Activated naive CD4-positive, alpha-beta T cell treated with anti-CD3 and anti-CD28 coated beads for 36 hours (primary cell): ENCODE results near the gene XIRP2. TPM values are rescaled to one million over a fixed set of nuclear protein-coding genes. Genes with fewer than 3 reads are reported as not detected.

Experiments
- CTCF ChIA-PET: fragments of 350-600 bp; sonication (Branson Sonifier 250); formaldehyde crosslinking; loops from one replicate; lab custom pipeline; 2021; ENCODE audit warnings: antibody characterized with exemption; lab: Charles Lee
- DNase-seq: peaks from one replicate; pipeline ENCODE4 v3.0.0-alpha.2; 2020
- H3K27ac Mint-ChIP-seq: one replicate; pipeline ENCODE4 v1.8.0; 2021; ENCODE audit warnings: mild to moderate bottlenecking, mixed read lengths
- H3K27me3 Mint-ChIP-seq: one replicate; pipeline ENCODE4 v1.8.0; 2021; ENCODE audit warnings: low read depth, mixed read lengths
- H3K36me3 Mint-ChIP-seq: one replicate; pipeline ENCODE4 v1.8.0; 2021; ENCODE audit warnings: low read depth, mixed read lengths
- H3K4me1 Mint-ChIP-seq: one replicate; pipeline ENCODE4 v1.8.0; 2021; ENCODE audit warnings: low read depth, mixed read lengths
- H3K4me3 Mint-ChIP-seq: one replicate; pipeline ENCODE4 v1.8.0; 2021; ENCODE audit warnings: mild to moderate bottlenecking, moderate library complexity, mixed read lengths
- H3K9me3 Mint-ChIP-seq: one replicate; pipeline ENCODE4 v1.8.0; 2021; ENCODE audit warnings: mixed read lengths
- intact Hi-C: fragments of 100-400 bp; cut with micrococcal nuclease; formaldehyde crosslinking; loops from one replicate; pipeline ENCODE4 v1.15.1; 2023
- total RNA-seq, 2 experiments: library from RNA; stranded (reverse); gene quantifications; one replicate each; pipeline ENCODE4 v1.2.3, GENCODE V29; 2021

Gene XIRP2
- total RNA-seq, 2 experiments from 2014 or later = not detected

DNA sequence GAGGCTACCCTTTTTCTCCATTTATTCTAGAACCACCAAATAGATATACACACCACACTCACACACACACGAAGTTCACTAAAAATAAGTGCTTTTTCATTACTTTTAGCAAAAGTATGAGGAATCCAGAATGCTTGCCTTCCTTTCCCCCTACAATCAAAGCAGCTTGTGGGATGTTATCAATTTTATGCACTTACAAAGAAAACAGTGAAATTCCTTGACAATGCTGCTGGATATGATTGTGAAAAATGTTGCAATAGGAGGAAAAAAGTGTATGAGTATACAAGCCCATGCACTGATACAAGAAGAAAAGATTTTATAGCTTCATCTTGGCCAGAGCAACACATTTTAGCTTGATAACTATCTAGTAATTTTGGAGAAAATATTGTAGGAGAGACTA lies 269.2 kb downstream of the XIRP2 start:
- CTCF ChIA-PET = interaction anchor here (1.4 kb wide), 1 partner anchor 39 kb away, joined by 3 read pairs; no protein-coding TSS in a partner anchor
- intact Hi-C loops = no loop called here
- H3K36me3 Mint-ChIP-seq = no peaks in the 10 kb centered on the region

GRCh38 chr2:167177196-167177595 lies 288.9 kb downstream of the XIRP2 start:
- Mint-ChIP-seq H3K9me3 (peaks cover 12% of the 10 kb centered on the region), H3K4me1 (no peaks in the 10 kb centered on the region), H3K36me3 (no peaks in the 10 kb centered on the region), H3K27me3 (peaks cover 4% of the 10 kb centered on the region), H3K27ac (no peak overlapping the region), H3K4me3 (no peak overlapping the region)
- intact Hi-C loops = no loop called here
- DNase-seq = no peak
- CTCF ChIA-PET = interaction anchor here (0.5 kb wide), 1 partner anchor 275 kb away, joined by 3 read pairs; no protein-coding TSS in a partner anchor

More for the DNA sequence above, 269.2 kb downstream of the XIRP2 start:
- H3K9me3 Mint-ChIP-seq = peaks cover 1% of the 10 kb centered on the region
- H3K4me3 Mint-ChIP-seq = no peak overlapping the region
- no peaks in the 10 kb centered on the region for H3K4me1 Mint-ChIP-seq
- no peak for DNase-seq
- H3K27me3 Mint-ChIP-seq = no peaks in the 10 kb centered on the region
- no peak overlapping the region for H3K27ac Mint-ChIP-seq

GRCh38 chr2:167181134-167181533 lies 292.9 kb downstream of the XIRP2 start:
- no peak overlapping the region for H3K27ac Mint-ChIP-seq
- CTCF ChIA-PET = no interaction called here
- H3K4me3 Mint-ChIP-seq = no peak overlapping the region
- H3K36me3 Mint-ChIP-seq = no peaks in the 10 kb centered on the region
- intact Hi-C loops = no loop called here
- peaks cover 1% of the 10 kb centered on the region for H3K9me3 Mint-ChIP-seq
- DNase-seq = no peak
- H3K27me3 Mint-ChIP-seq = peaks cover 4% of the 10 kb centered on the region
- H3K4me1 Mint-ChIP-seq = no peaks in the 10 kb centered on the region

GRCh38 chr2:167181688-167182087 lies 293.4 kb downstream of the XIRP2 start:
- peaks cover 1% of the 10 kb centered on the region for H3K9me3 Mint-ChIP-seq
- CTCF ChIA-PET = no interaction called here
- H3K27me3 Mint-ChIP-seq = no peaks in the 10 kb centered on the region
- H3K4me3 Mint-ChIP-seq = no peak overlapping the region
- no peak for DNase-seq
- intact Hi-C loops = no loop called here
- H3K27ac Mint-ChIP-seq = no peak overlapping the region
- H3K36me3 Mint-ChIP-seq = no peaks in the 10 kb centered on the region
- no peaks in the 10 kb centered on the region for H3K4me1 Mint-ChIP-seq

DNA sequence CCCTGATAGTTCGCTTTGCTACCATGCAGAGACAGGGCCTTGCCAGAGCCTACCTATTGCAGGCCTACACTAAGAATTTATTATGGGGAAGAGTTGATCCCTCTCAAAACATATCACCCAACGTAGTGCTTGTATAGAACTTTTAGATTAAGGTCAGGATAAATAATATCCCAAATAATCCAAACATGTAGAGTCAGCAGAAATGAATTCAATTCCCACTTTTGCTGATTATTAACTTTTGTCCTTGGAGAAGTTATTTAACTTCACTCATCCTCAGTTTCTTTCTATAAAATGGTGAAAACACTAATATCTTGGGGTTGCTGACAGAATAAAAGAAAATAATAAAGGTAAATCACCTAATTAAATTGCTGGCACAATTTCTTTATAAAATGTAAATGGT lies 294.1 kb downstream of the XIRP2 start:
- DNase-seq = no peak
- CTCF ChIA-PET = no interaction called here
- Mint-ChIP-seq H3K4me3 (no peak overlapping the region), H3K27ac (no peak overlapping the region), H3K9me3 (peaks cover 1% of the 10 kb centered on the region), H3K4me1 (no peaks in the 10 kb centered on the region), H3K36me3 (no peaks in the 10 kb centered on the region), H3K27me3 (no peaks in the 10 kb centered on the region)
- intact Hi-C loops = no loop called here

GRCh38 chr2:167183931-167184330 lies 295.7 kb downstream of the XIRP2 start:
- DNase-seq = no peak
- intact Hi-C loops = no loop called here
- Mint-ChIP-seq H3K4me3 (no peak overlapping the region), H3K27ac (no peak overlapping the region), H3K27me3 (no peaks in the 10 kb centered on the region), H3K4me1 (no peaks in the 10 kb centered on the region), H3K9me3 (no peaks in the 10 kb centered on the region), H3K36me3 (no peaks in the 10 kb centered on the region)
- CTCF ChIA-PET = no interaction called here

- CTCF ChIA-PET = no interaction called here
- Mint-ChIP-seq H3K27ac (no peak overlapping the region), H3K9me3 (no peaks in the 10 kb centered on the region), H3K36me3 (no peaks in the 10 kb centered on the region), H3K4me1 (no peaks in the 10 kb centered on the region), H3K27me3 (no peaks in the 10 kb centered on the region), H3K4me3 (no peak overlapping the region)
- DNase-seq = no peak
- intact Hi-C loops = no loop called here
Observed at GRCh38 chr2:167186465-167186864, 298.2 kb downstream of the XIRP2 start.

DNA sequence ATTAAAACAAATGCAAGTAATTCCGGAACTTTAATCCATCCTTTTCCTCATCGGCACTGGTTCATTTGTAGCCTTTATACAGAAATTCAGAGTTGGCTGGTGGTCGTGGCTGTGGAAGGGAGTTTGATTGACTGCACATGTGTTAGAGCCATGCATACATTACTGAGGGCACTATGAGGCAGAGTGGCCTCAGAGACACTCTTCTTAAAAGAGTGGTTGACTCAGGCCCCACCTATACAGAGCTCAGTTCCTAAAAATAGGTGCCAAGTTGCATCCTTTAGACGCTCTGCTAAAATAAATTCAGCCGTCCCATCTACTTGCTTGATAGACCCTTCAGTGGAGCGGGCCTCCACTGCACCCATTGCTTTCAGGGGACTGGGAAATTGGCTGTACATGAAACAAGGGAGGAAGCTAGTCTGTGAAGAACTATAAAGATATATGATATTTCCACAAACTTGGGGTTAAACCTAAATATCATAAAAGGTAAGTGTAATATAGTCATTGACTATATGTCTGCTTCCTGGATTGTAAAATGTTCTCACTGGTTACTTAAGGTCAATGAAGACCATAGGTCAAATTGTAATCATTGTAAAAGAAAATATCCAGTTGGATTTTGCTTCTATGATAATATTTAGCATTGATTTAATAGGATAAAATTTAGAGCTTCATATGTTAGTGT lies 298.9 kb downstream of the XIRP2 start:
- H3K4me3 Mint-ChIP-seq = no peak overlapping the region
- intact Hi-C loops = no loop called here
- H3K9me3 Mint-ChIP-seq = no peaks in the 10 kb centered on the region
- H3K27me3 Mint-ChIP-seq = no peaks in the 10 kb centered on the region
- H3K4me1 Mint-ChIP-seq = no peaks in the 10 kb centered on the region
- no peak for DNase-seq
- CTCF ChIA-PET = no interaction called here
- H3K36me3 Mint-ChIP-seq = no peaks in the 10 kb centered on the region
- H3K27ac Mint-ChIP-seq = no peak overlapping the region

GRCh38 chr2:167187978-167188967 lies 300.0 kb downstream of the XIRP2 start:
- Mint-ChIP-seq H3K27me3 (no peaks in the 10 kb centered on the region), H3K4me1 (no peaks in the 10 kb centered on the region), H3K4me3 (no peak overlapping the region), H3K27ac (no peak overlapping the region), H3K36me3 (no peaks in the 10 kb centered on the region), H3K9me3 (no peaks in the 10 kb centered on the region)
- CTCF ChIA-PET = no interaction called here
- intact Hi-C loops = no loop called here
- no peak for DNase-seq

DNA sequence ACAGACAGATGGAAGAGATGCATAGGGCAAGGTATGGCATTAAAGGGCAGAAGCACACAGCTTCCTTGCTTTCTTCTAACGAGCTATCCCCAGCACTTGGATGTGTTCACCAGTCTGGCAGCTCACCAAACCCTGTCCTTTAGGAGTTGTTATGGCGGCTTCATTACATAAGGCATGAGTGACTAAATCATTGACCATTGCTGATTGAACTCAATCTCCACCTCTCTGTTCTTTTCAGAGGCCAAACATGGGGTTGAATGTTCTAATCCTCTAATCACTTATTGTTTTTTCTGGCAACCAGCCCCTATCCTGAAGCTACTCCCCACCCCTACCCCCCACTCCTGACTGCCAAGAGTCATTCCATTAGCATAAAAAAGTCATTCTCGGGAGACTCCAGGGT lies 301.8 kb downstream of the XIRP2 start:
- no peaks in the 10 kb centered on the region for H3K36me3 Mint-ChIP-seq
- no peaks in the 10 kb centered on the region for H3K9me3 Mint-ChIP-seq
- DNase-seq = no peak
- CTCF ChIA-PET = no interaction called here
- no peak overlapping the region for H3K27ac Mint-ChIP-seq
- H3K4me1 Mint-ChIP-seq = no peaks in the 10 kb centered on the region
- no peaks in the 10 kb centered on the region for H3K27me3 Mint-ChIP-seq
- no peak overlapping the region for H3K4me3 Mint-ChIP-seq
- intact Hi-C loops = no loop called here

DNA sequence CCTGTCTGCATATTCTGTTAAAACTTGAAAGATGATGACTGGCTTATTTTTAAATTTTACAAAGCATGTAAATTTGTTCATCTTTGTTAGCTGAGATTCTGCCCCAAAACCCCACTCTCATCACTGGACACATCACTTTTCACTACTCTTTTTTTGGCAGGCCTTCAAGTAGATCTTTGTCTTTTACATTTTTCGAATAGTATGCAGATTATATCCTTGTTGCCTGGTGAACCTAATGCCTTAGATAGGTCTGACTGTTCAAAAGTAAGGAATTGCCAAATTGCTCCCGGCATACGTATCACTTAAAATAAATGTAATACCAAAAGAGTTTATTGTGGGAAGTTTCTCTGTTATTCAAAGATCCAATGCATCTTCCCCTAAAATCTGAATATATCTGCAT lies 303.3 kb downstream of the XIRP2 start:
- no peaks in the 10 kb centered on the region for H3K36me3 Mint-ChIP-seq
- CTCF ChIA-PET = no interaction called here
- H3K4me3 Mint-ChIP-seq = no peak overlapping the region
- DNase-seq = no peak
- no peaks in the 10 kb centered on the region for H3K27me3 Mint-ChIP-seq
- no peak overlapping the region for H3K27ac Mint-ChIP-seq
- intact Hi-C loops = no loop called here
- H3K9me3 Mint-ChIP-seq = no peaks in the 10 kb centered on the region
- H3K4me1 Mint-ChIP-seq = peaks cover 5% of the 10 kb centered on the region

GRCh38 chr2:167192833-167193232 lies 304.6 kb downstream of the XIRP2 start:
- no peak overlapping the region for H3K27ac Mint-ChIP-seq
- H3K9me3 Mint-ChIP-seq = no peaks in the 10 kb centered on the region
- no peak overlapping the region for H3K4me3 Mint-ChIP-seq
- intact Hi-C loops = no loop called here
- no peak for DNase-seq
- H3K27me3 Mint-ChIP-seq = no peaks in the 10 kb centered on the region
- peaks cover 10% of the 10 kb centered on the region for H3K4me1 Mint-ChIP-seq
- CTCF ChIA-PET = no interaction called here
- H3K36me3 Mint-ChIP-seq = no peaks in the 10 kb centered on the region
